ENCODE data around the gene ZNG1F. TPM values are rescaled to one million over a fixed set of nuclear protein-coding genes. Genes with fewer than 3 reads are reported as not detected.
"Not testable (repeated sequence)": the region's sequence is repeated elsewhere in the genome, so short reads cannot be mapped to it uniquely, and the experiment has no call there.

The ZNG1F gene
- total and polyA plus RNA-seq, 2 of the 4 experiments (the other 2 are of a cell fraction): 3.4 to 6.5 TPM

DNA sequence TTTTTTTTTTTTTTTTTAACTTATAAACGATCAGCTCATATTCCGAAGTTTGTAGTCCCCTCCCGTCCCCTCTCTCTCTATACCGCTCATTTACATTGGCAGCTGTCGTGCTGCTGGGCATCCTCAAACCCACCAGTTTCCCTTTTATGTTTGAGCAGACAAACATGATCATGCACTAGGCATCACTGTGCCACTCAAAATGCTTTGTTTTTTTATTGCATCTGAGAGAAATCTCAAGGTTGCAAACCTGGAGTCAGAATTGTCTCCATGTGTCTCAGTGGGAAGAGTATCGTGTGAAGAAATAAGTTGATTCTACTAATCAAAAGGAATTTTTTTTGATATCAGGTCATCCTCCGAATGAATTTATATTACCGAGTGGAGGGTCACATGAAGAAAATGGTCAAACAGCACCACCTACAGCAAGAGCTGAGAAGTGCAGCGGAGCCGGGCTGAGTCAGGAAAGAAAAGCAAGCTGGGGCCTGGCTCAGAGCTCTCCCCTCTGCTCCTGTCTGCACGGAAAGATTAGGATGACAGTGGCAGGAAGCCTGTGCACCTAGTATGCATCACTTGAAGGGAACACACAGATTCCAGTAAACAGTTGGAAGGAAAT is 100.6 kb downstream of the ZNG1F start:
- H3K9me1 ChIP-seq (ENCODE audit: insufficient read depth, low read length); H2BK5ac ChIP-seq (ENCODE audit: low read depth, low read length, poor library complexity, severe bottlenecking); H3K27me3 ChIP-seq (ENCODE audit: control insufficient read depth, insufficient read depth, low read length); H3K9ac ChIP-seq (ENCODE audit: low read depth, low read length); H3K27ac ChIP-seq (ENCODE audit: insufficient read depth, low read length); H2BK15ac ChIP-seq (ENCODE audit: low read depth, low read length); in situ Hi-C loops (cut with MboI; ENCODE audit: low sequenced_read_pairs); H3K9me3 ChIP-seq (ENCODE audit: control insufficient read depth, insufficient read depth, low read length); POLR2A ChIA-PET (ENCODE audit: unreplicated experiment); H3K56ac ChIP-seq (ENCODE audit: extremely low read depth, insufficient read depth, low read length); H4K5ac ChIP-seq (ENCODE audit: low read depth, low read length); H3K23ac ChIP-seq (ENCODE audit: low read depth, low read length); H2AK5ac ChIP-seq (ENCODE audit: low read depth, low read length); H3K79me1 ChIP-seq (ENCODE audit: low read depth in 1 of 2, low read length in 2 of 2); H3K14ac ChIP-seq (replicated peaks; ENCODE audit: low read depth, low read length); H3K36me3 ChIP-seq (ENCODE audit: control insufficient read depth, insufficient read depth, low read length); DNase-seq; H2BK120ac ChIP-seq (ENCODE audit: low read depth, low read length); H2AK9ac ChIP-seq (replicated peaks; ENCODE audit: low read depth, low read length, poor library complexity); H3K4me1 ChIP-seq (ENCODE audit: control insufficient read depth, insufficient read depth, low read length); H4K8ac ChIP-seq (ENCODE audit: low read depth in 2 of 2, low read length in 2 of 2); H3K18ac ChIP-seq (ENCODE audit: low read depth, low read length); H2AFZ ChIP-seq (replicated peaks; ENCODE audit: low read length, poor library complexity); H4K20me1 ChIP-seq (ENCODE audit: insufficient read depth, low read length); H3K4me3 ChIP-seq (ENCODE audit: insufficient read depth, low read depth, low read length); dilution Hi-C loops (cut with HindIII; ENCODE audit: low sequenced_read_pairs, unreplicated experiment); intact Hi-C loops (cut with micrococcal nuclease); H2BK20ac ChIP-seq (ENCODE audit: low read depth, low read length); H4K91ac ChIP-seq (ENCODE audit: insufficient read depth, low read depth, low read length); H3K4ac ChIP-seq (ENCODE audit: low read depth, low read length); BruUV-seq (replicated peaks): not testable (repeated sequence)
- H3K4me2 ChIP-seq (ENCODE audit: low read depth, low read length): peak overlapping the region; percentile 35; the same call in 1 of the 2 replicates
- peak; percentile 95 for ATAC-seq (ENCODE audit: low read depth)
- CTCF ChIA-PET: interaction anchor here (0.5 kb wide), 1 partner anchor 97 kb away, joined by 3 read pairs; no protein-coding TSS in a partner anchor
- 0 out of 2 replicates have a peak, but pooled peaks have one; percentile 15 for TF ChIP-seq RAD21 (IDR thresholded peaks at IDR 0.05; ENCODE audit: low read length)
- TF ChIP-seq, protein P1, sequence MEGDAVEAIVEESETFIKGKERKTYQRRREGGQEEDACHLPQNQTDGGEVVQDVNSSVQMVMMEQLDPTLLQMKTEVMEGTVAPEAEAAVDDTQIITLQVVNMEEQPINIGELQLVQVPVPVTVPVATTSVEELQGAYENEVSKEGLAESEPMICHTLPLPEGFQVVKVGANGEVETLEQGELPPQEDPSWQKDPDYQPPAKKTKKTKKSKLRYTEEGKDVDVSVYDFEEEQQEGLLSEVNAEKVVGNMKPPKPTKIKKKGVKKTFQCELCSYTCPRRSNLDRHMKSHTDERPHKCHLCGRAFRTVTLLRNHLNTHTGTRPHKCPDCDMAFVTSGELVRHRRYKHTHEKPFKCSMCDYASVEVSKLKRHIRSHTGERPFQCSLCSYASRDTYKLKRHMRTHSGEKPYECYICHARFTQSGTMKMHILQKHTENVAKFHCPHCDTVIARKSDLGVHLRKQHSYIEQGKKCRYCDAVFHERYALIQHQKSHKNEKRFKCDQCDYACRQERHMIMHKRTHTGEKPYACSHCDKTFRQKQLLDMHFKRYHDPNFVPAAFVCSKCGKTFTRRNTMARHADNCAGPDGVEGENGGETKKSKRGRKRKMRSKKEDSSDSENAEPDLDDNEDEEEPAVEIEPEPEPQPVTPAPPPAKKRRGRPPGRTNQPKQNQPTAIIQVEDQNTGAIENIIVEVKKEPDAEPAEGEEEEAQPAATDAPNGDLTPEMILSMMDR (conservative IDR thresholded peaks at IDR 0.05; ENCODE audit: low read depth, low read length): 0 out of 2 replicates have a peak, but pooled peaks have one; percentile 21
- WGBS, 2 experiments (ENCODE audit: extremely low coverage in 2 of 2, insufficient read length in 1 of 2): no CpG with 5 or more reads among the region's 11 CpGs

DNA sequence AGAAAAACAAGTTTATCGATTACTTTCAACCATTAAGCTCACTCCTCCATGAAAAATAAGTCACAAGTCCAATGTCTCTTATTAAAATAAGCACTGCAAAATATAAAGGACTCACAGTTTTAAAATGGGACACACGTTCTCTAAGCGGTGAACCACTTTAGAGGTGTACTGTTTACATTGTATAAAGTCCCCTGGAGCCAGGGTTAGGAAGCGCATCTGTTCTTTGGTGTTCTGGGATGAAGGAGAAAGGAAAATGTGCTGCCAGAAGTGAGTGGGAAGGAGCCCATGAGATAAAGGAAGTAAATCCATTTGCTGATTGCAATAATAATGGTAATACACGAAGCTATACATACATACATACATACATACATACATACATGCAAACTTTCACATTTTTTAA is 101.2 kb downstream of the ZNG1F start:
- H2AK5ac ChIP-seq (ENCODE audit: low read depth, low read length); H4K5ac ChIP-seq (ENCODE audit: low read depth, low read length); H3K4ac ChIP-seq (ENCODE audit: low read depth, low read length); in situ Hi-C loops (cut with MboI; ENCODE audit: low sequenced_read_pairs); H2AFZ ChIP-seq (replicated peaks; ENCODE audit: low read length, poor library complexity); BruUV-seq (replicated peaks); H3K9ac ChIP-seq (ENCODE audit: low read depth, low read length); H2BK20ac ChIP-seq (ENCODE audit: low read depth, low read length); H2BK15ac ChIP-seq (ENCODE audit: low read depth, low read length); H3K14ac ChIP-seq (replicated peaks; ENCODE audit: low read depth, low read length); H3K4me1 ChIP-seq (ENCODE audit: control insufficient read depth, insufficient read depth, low read length); H3K27ac ChIP-seq (ENCODE audit: insufficient read depth, low read length); H3K56ac ChIP-seq (ENCODE audit: extremely low read depth, insufficient read depth, low read length); H4K8ac ChIP-seq (ENCODE audit: low read depth in 2 of 2, low read length in 2 of 2); H3K4me2 ChIP-seq (ENCODE audit: low read depth, low read length); H3K36me3 ChIP-seq (ENCODE audit: control insufficient read depth, insufficient read depth, low read length); H3K9me1 ChIP-seq (ENCODE audit: insufficient read depth, low read length); H2BK5ac ChIP-seq (ENCODE audit: low read depth, low read length, poor library complexity, severe bottlenecking); H3K4me3 ChIP-seq (ENCODE audit: insufficient read depth, low read depth, low read length); dilution Hi-C loops (cut with HindIII; ENCODE audit: low sequenced_read_pairs, unreplicated experiment); H4K91ac ChIP-seq (ENCODE audit: insufficient read depth, low read depth, low read length); DNase-seq; H3K18ac ChIP-seq (ENCODE audit: low read depth, low read length); H3K27me3 ChIP-seq (ENCODE audit: control insufficient read depth, insufficient read depth, low read length); H3K79me1 ChIP-seq (ENCODE audit: low read depth in 1 of 2, low read length in 2 of 2); intact Hi-C loops (cut with micrococcal nuclease); ATAC-seq (ENCODE audit: low read depth); H2BK120ac ChIP-seq (ENCODE audit: low read depth, low read length); POLR2A ChIA-PET (ENCODE audit: unreplicated experiment); H3K9me3 ChIP-seq (ENCODE audit: control insufficient read depth, insufficient read depth, low read length); H2AK9ac ChIP-seq (replicated peaks; ENCODE audit: low read depth, low read length, poor library complexity); H4K20me1 ChIP-seq (ENCODE audit: insufficient read depth, low read length); H3K23ac ChIP-seq (ENCODE audit: low read depth, low read length): not testable (repeated sequence)
- no CpG with 5 or more reads among the region's 5 CpGs for WGBS, 2 experiments (ENCODE audit: extremely low coverage in 2 of 2, insufficient read length in 1 of 2)
- CTCF ChIA-PET: interaction anchor here (0.5 kb wide), 1 partner anchor 96 kb away, joined by 3 read pairs; no protein-coding TSS in a partner anchor

All from IMR-90 (cell line).